Measurements from ENCODE around the gene KCNB1.

Gene KCNB1

GRCh38 chr20:49409302-49409974 is 73.0 kb downstream of the KCNB1 start:
- no peak for DNase-seq (ENCODE audit: low read depth)

- DNase-seq (ENCODE audit: low read depth): no peak
Measured at GRCh38 chr20:49408509-49409104, 73.9 kb downstream of the KCNB1 start.

GRCh38 chr20:49406666-49407065 is 75.8 kb downstream of the KCNB1 start:
- no peak for DNase-seq (ENCODE audit: low read depth)

GRCh38 chr20:49405696-49406095 is 76.8 kb downstream of the KCNB1 start:
- no peak for DNase-seq (ENCODE audit: low read depth)

DNA sequence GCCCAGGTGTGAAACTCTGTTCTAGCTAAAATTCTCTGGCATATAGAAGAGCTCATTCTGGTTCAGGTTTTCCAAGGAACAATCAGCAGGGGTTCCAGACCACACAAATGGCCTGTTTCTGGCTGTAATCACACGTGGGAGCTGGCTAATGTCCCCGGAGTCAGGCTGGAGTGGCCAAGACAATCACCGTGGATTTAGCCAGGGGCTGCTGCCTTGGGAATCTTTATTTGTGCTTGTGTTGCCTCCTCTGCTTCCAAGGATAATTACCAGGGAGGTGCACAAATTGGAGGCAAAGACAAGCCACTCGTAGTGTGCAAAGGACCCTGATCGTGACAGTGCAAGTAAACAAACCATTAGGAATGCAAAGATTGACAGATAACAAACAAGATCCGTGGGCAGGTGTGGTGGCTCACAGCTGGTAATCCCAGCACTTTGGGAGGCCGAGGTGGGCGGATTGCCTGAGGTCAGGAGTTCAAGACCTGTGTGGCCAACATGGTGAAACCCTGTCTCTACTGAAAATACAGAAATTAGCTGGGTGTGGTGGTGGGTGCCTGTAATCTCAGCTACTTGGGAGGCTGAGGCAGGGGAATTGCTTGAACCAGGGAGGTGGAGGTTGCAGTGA is 77.3 kb downstream of the KCNB1 start:
- DNase-seq (ENCODE audit: low read depth): no peak

- DNase-seq (ENCODE audit: low read depth): no peak
Measured at GRCh38 chr20:49404461-49404860, 78.0 kb downstream of the KCNB1 start.

GRCh38 chr20:49403911-49404310 is 78.6 kb downstream of the KCNB1 start:
- DNase-seq (ENCODE audit: low read depth): no peak

DNA sequence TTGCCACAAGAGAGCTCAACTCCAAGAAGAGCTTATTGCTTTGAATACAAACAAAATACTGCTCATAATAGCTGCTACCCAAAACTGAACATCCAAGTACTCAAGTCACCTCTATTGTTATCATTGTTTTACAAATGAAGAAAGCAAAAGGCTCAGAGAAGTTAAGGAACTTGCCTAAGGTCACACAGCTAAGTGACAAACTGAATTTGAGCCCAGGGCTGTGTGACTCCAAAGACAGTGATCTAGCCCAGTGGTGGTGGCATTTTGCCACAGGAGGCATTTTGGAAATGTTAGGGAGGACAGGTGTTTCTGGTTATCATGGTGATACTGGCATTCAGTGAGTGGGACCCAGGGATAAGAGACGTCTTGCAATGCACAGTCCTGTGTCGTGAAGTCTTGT is 79.5 kb downstream of the KCNB1 start:
- DNase-seq (ENCODE audit: low read depth): no peak

DNA sequence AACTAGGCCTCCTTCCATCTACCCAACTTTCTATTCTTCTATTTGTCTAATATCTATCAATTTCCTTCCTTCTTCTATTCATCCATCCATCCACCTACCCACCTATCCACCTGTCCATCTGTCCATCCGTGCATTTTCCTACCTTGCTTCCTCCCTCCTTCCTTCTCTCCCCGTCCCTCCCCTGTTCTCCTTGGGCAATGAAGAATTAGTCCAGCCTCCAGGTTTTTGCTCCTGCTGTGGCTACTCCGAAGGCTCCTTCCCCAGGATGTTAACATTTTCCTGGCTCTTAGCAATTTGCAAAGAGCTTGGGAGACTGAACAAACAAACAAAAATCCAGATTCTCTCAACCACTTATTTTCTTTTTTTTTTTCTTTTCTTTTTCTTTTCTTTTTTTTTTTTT is 81.6 kb downstream of the KCNB1 start:
- DNase-seq (ENCODE audit: low read depth): no peak

- DNase-seq (ENCODE audit: low read depth): no peak
Measured at GRCh38 chr20:49400410-49400809, 82.1 kb downstream of the KCNB1 start.

DNA sequence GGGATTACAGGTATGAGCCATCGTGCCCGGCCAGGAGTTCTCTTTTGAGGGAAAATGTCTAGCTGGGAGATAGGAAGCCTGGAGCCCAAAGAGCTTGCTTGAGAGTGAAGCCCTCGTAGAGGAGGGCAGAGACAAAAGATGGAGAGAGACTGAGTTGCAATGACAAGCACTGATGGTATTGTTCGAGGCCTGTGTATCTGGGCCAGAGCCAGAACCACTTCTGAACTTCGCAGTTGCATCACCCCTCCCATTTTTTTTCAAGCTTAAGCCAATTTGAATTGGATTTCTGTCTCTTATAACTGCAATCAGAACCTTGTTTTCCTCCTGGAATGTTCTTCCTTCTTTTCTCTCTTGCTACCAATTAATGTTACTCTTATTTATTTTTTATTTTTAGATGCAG is 83.1 kb downstream of the KCNB1 start:
- DNase-seq (ENCODE audit: low read depth): no peak

DNA sequence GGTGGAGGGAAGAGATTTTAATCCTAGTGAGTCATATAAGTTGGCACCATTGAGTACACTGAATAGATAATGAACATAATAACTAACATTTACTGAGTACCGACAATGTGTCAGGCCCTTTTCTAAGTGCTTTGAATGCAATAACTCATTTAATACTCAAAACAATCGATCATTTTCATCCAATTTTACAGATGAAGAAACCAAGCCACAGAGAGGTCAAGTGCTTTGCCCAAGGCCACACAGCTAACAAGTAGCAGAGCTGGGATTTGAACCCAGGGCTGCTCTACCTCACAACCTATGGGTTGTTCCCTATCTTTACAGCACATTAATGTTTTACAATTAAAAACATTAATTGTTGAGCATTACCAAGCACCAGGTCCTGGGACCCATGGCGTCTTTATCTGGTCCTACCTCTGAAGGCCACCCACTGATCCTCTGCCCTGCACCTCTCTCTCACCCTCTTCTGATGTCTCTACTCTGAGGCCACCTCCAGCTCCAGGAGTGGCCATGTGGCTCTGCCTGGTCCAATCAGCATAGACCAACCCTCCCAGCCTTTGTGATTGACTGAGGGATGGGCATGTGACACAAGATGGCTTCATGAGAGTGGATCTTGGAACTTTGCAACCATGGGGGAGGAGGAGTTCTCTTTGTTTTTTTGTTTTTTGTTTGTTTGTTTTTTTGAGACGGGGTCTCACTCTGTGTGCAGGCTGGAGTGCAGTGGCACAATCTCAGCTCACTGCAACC is 83.9 kb downstream of the KCNB1 start:
- no peak for DNase-seq (ENCODE audit: low read depth)

DNA sequence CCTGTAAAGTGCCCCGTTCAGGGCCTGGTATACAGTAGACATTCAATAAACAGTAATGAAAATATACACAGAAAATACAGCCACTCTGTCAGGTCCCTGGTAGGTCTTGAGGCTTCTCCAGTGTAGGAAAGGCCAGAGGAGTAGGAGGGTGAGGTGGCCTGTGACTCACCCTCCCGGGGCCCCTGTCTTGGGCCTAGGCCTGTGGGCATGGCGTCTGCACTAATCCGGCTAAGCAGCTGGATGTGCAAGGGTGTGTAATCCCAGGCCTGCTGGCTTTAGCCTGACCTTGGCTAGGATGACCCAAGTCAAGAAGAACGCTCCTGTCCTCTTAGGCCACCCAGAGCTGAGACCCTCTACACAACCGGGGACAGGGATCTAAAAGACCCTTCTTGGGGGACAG is 84.9 kb downstream of the KCNB1 start:
- DNase-seq (ENCODE audit: low read depth): no peak

GRCh38 chr20:49396230-49396629 is 86.2 kb downstream of the KCNB1 start:
- DNase-seq (ENCODE audit: low read depth): no peak

DNA sequence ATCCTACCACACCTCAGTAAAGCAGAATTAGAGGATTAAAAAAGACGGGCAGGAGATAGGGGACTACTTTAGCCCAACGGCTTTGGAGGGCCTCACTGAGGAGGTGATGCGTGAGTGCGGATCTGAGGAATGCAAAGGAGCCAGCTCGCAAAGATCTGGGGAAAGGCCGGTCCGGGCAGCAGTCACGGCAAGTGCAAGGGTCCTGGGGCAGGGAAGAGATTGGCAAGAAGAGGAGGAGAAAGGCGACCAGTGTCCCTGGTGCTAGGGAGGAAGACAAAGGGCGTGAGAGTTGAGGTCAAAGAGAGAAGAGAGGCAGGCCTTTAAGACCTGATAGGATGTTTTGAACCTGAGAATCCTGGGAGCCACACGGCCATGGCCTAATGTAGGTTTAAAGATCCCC is 86.8 kb downstream of the KCNB1 start:
- no peak for DNase-seq (ENCODE audit: low read depth)

- no peak for DNase-seq (ENCODE audit: low read depth)
Measured at GRCh38 chr20:49395183-49395582, 87.3 kb downstream of the KCNB1 start.

DNA sequence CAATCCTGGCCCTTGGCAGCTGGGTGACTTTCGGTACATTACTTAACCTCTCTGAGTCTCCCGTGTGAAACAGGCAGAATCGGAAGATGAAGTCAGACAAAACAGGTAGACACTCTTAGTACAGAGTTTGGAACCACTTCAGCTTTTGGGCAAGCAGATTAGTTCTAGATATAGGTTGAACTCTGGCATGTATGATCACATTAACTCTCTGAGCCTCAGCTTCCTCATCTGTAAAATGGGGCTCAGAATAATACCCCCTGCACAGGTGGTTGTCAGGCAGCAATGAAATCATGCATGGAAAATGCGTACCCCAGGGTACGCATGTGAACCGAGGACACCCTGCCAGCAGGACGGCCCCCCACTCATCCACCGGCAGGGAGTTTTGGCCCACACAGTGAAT is 87.7 kb downstream of the KCNB1 start:
- no peak for DNase-seq (ENCODE audit: low read depth)

GRCh38 chr20:49394264-49394663 is 88.2 kb downstream of the KCNB1 start:
- DNase-seq (ENCODE audit: low read depth): no peak

- no peak for DNase-seq (ENCODE audit: low read depth)
Measured at GRCh38 chr20:49393803-49394202, 88.7 kb downstream of the KCNB1 start.

DNA sequence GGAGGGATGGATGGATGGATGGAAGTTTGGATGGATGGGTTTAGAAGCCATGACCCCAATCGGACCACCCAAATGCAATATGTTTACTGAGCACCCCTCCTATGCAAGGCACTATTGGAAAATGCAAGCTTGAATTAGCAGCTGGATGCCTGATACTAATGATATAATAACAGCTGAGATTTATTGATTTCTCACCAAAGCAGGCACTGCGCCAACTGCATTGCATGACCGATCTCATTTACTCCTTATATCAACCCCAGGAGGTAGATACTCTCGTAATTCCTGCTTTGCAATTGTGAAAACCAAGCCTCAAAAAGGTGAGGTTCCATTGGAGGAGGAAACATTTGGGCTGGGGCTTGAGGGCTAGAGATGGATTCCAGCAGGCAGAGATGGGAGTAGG is 89.7 kb downstream of the KCNB1 start:
- DNase-seq (ENCODE audit: low read depth): no peak

DNA sequence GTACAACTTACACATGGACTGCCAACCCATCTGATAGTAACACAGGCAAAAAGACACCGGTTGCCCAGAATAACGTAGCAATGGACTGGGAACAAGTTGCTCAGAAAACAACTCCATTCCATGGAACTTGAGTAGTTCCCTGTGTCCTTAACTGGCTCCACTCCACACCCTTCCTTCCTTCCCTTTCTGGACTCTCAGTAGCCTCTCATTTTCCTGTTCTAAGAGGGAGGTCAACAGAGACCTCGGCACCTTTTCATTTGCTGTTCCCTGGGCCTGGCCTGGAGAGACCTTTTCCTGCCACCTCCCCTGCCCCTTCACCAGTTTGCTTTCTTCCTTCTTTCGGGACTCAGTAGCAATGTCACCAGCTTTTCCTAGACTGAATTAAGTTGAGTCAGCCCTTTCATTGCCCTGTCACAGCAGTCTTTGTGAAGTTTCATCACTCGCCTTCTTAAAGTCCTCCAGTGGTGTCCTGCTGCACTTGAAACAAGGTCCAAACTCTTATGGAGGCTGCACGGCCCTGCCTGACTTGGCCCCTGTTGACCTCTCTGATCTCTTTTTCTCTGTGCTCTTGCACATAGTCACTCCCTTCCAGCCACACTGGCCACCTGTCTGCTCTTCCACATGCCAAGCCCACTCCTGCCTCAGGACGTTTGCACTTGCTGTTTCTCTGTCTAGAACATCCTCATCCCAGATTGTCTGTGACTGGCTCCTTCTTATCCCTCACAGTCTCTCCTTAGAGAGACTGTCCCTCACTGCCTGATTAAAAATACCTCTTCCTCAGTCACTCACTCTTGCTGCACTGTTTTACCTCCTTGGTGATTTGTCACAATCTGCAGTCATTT is 90.8 kb downstream of the KCNB1 start:
- DNase-seq (ENCODE audit: low read depth): no peak

- DNase-seq (ENCODE audit: low read depth): no peak
Measured at GRCh38 chr20:49389854-49390253, 92.6 kb downstream of the KCNB1 start.

Data from activated T-helper 1 cell treated with Interleukin-2 at 50 U/mL for 16 hours (primary cell).